Measurements from ENCODE around the gene ELMO3.

ELMO3 gene

GRCh38 chr16:67192781-67193361, 6.1 kb upstream of the ELMO3 start:
- H3K4me3 ChIP-seq (replicated peaks; ENCODE audit: low read depth, low read length), result peak overlapping the region; percentile 97
- no peak for TF ChIP-seq CTCF (IDR thresholded peaks at IDR 0.05; ENCODE audit: low read length, missing control alignments)
- no peak for DNase-seq (ENCODE audit: low read depth)

GRCh38 chr16:67193536-67193935, 5.4 kb upstream of the ELMO3 start:
- TF ChIP-seq CTCF (IDR thresholded peaks at IDR 0.05; ENCODE audit: low read length, missing control alignments), result no peak
- H3K4me3 ChIP-seq (replicated peaks; ENCODE audit: low read depth, low read length), result peak overlapping the region; percentile 97

GRCh38 chr16:67194260-67194659, 4.7 kb upstream of the ELMO3 start:
- DNase-seq (ENCODE audit: low read depth), result no peak
- no peak for TF ChIP-seq CTCF (IDR thresholded peaks at IDR 0.05; ENCODE audit: low read length, missing control alignments)
- no peak overlapping the region for H3K4me3 ChIP-seq (replicated peaks; ENCODE audit: low read depth, low read length)

More at GRCh38 chr16:67193536-67193935, 5.4 kb upstream of the ELMO3 start:
- no peak for DNase-seq (ENCODE audit: low read depth)

GRCh38 chr16:67195676-67196075, 3.3 kb upstream of the ELMO3 start:
- DNase-seq (ENCODE audit: low read depth), result no peak
- H3K4me3 ChIP-seq (replicated peaks; ENCODE audit: low read depth, low read length), result no peak overlapping the region
- TF ChIP-seq CTCF (IDR thresholded peaks at IDR 0.05; ENCODE audit: low read length, missing control alignments), result no peak

- no peak for TF ChIP-seq CTCF (IDR thresholded peaks at IDR 0.05; ENCODE audit: low read length, missing control alignments)
- DNase-seq (ENCODE audit: low read depth), result no peak
- no peak overlapping the region for H3K4me3 ChIP-seq (replicated peaks; ENCODE audit: low read depth, low read length)
Measured at GRCh38 chr16:67196881-67197280, 2.0 kb upstream of the ELMO3 start.

- TF ChIP-seq CTCF (IDR thresholded peaks at IDR 0.05; ENCODE audit: low read length, missing control alignments), result no peak
- no peak overlapping the region for H3K4me3 ChIP-seq (replicated peaks; ENCODE audit: low read depth, low read length)
- no peak for DNase-seq (ENCODE audit: low read depth)
Measured at GRCh38 chr16:67197704-67198103, 1.2 kb upstream of the ELMO3 start.

- H3K4me3 ChIP-seq (replicated peaks; ENCODE audit: low read depth, low read length), result no peak overlapping the region
- no peak for DNase-seq (ENCODE audit: low read depth)
Measured at GRCh38 chr16:67198238-67198734, 645 bp upstream of the ELMO3 start.

More at GRCh38 chr16:67198238-67198734, 645 bp upstream of the ELMO3 start:
- peak; percentile 60 for TF ChIP-seq CTCF (IDR thresholded peaks at IDR 0.05; ENCODE audit: low read length, missing control alignments)
